HG02981 (cell line): Measurements from ENCODE around the gene PRRC2C.
"Not testable (repeated sequence)": the region's sequence is repeated elsewhere in the genome, so short reads cannot be mapped to it uniquely, and the experiment has no call there.

Experiments used
- ATAC-seq: cut with Tn5 transposase; IDR thresholded peaks from one replicate; pipeline ENCODE4 v1.9.1; 2021; ENCODE audit warnings: mild to moderate bottlenecking, moderate library complexity; ENCODE audit not compliant: unreplicated experiment

The PRRC2C gene

DNA sequence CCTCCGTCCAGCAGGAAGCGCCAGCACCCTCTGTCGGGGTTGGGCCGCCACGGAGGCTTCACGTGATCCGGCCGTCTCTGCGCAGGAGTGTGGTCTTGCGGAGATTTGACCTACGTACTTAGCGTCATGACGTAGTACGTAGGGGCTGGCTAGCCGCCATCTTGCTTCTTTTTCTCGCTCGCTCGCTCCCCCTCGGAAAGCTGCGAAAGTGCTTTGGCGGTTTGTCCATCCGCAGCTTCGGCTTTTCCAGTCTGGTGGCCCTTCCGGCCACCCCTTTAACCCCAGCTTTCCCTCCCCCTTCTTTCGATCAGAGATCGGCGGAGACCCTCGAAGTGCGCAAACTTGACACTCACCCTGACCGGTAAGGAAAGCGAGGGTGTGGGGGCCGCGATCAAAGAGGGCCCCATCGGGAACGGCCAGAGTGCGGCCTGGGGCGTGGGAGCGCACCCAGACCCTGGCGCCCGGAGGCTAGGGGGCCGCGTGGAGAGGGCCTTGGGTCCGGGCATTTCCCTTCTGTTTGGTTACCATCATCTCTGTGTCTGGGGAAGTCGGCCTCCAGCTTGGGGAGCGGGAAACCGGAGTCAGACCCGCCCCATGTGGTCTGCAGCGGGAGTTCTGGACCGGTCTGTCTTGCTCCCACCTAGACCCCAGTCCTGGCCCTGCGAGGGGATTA is at the start of gene PRRC2C:
Gene PRRC2C, plus strand, starts transcription at position 156 of the 673 bp plus-strand sequence. CDS start 26,559 bp downstream, outside the sequence.
- peak; percentile 96 for ATAC-seq

DNA sequence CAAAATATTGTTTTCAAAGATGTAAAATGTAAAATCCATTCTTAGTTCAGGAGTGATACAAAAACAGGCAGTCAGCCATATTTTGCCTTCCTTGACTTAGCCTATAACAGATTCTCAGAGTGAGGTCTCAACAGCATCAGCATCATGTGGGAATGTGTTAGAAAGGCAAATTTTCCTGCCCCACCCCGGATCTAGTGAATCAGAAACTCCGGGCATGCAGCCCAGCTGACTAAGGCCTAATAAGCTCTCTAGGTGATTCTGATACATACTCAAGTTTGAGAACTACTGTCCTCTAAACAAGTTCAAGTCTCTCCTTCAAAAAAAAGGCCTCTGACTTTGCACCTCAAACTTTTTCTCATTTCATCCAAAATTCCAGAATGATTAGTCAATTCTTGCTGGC is 46.9 kb upstream of the PRRC2C start:
- ATAC-seq, result no peak

DNA sequence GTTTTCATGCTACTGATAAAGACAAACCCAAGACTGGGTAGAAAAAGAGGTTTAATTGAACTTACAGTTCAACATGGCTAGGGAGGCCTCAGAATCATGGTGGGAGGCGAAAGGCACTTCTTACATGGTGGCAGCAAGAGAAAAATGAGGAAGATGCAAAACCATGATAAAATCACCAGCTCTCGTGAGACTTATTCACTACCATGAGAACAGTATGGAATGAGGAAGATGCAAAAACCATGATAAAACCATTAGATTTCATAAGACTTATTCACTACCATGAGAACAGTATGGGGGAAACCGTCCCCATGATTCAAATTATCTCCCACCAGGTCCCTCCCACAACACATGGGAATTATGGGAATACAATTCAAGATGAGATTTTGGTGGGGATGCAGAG is 45.1 kb upstream of the PRRC2C start:
- not testable (repeated sequence) for ATAC-seq

DNA sequence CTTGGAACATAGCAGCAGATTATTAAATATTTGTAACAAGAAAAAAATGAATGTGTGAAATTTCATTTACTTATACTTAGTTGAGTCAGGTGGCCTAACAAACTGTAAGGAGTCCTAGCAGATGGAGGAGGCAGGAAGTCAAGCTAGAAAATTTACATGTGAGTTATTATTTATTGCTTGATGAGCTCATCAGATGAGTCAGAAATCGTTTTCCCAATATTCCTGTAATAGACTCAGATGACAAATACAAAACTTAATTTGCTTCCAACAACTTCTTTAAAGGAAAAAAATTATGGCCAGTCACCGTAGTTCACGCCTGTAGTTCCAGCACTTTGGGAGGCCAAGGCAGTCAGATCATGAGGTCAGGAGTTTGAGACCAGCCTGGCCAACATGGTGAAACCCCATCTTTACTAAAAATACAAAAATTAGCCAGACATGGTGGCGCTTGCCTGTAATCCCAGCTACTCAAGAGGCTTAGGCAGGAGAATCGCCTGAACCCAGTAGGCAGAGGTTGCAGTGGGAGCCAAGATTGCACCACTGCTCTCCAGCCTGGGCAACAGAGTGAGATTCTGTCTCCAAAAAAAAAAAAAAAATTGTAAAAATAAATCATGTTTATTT is 43.9 kb upstream of the PRRC2C start:
- not testable (repeated sequence) for ATAC-seq

GRCh38 chr1:171446386-171446785 is 38.9 kb upstream of the PRRC2C start:
- no peak for ATAC-seq

DNA sequence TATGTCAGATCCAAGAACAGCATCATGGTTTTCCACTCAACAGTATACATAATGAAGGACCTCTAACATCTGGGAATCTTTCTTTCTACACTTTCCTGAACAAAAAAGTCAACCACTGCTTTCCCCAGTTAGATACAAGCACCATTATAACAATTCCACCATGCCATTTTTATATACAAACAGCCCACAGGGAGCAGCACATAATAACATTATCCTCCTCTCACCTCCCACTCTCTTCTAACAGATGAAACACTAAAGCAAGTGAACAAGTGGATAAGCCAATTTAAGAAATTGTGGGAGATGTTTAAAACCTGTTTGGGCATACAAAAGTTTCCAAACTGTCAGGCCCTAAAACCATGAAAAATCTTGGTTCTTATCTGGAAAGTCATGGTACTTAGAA is 29.4 kb upstream of the PRRC2C start:
- ATAC-seq, result no peak

DNA sequence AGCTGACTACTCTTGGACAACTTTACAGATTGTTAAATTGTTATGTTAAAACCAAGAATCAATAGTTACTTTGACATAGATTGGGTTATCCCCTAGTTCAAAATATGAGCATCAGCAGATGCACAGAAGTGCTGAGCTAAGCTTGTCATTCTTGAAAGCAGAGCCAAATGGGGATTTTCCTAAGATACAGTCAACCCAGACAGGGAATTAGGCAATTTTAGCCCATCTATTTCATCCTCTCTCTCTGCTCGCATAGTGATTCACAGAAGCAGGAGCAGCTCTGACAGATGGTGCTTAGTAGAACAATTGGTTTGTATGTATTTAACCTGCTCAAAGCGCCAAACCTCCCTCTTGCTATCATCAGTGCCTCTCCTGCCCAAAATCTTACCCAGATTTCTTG is 27.9 kb upstream of the PRRC2C start:
- ATAC-seq, result no peak

DNA sequence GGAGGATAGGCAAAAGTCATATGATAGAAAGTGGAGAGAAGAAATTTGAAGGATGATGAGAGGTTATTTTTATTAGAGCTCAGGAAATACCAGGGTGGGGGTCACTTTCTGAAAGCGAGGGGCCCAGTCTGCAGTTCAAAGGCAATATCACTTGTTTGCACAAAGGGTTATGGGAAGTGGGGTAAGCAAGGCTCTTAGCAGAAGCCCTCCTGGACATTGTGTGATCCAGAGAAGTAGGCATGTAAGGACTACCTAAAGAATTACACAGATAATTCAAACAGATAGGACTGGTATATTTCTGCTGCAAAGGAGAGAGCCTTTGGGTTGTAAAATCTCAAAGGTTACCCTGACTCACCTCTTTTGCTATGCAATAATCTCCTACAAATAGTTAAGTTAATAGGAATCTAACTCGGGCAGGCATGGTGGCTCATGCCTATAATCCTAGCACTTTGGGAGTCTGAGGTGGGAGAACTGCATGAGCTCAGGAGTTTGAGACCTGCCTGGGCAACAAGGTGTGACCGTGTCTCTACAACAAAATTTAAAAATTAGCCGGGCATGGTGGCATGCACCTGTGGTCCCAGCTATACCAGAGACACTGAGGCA is 25.2 kb upstream of the PRRC2C start:
- ATAC-seq, result no peak

GRCh38 chr1:171467626-171468025 is 17.7 kb upstream of the PRRC2C start:
- ATAC-seq, result no peak

DNA sequence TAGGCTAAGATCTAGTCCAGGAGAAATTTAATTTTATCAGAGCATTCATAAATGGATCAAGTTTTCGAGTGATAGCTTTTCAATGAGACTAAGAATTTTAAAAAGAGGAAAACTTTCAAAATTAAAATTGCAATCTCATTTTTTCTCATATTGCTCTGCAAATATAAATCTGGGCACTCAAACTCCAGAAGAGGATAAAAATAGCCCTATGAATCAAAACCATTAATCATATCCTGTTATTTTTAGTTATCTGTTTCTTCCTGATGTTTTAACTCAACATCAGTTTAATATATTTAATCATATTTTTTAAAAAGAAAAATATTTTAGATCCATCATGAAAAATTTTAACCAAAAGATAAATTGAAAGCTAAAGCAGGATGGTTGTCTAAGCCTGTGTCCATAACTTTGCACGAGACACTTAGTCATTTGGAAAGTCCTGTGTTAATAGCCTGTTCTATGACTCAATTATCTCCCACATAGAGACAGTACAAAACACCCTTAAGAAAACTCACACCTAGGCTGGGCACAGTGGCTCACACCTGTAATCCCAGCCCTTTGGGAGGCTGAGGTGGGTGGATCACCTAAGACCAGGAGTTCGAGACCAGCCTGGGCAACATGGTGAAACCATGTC is 17.1 kb upstream of the PRRC2C start:
- peak; percentile 56 for ATAC-seq

DNA sequence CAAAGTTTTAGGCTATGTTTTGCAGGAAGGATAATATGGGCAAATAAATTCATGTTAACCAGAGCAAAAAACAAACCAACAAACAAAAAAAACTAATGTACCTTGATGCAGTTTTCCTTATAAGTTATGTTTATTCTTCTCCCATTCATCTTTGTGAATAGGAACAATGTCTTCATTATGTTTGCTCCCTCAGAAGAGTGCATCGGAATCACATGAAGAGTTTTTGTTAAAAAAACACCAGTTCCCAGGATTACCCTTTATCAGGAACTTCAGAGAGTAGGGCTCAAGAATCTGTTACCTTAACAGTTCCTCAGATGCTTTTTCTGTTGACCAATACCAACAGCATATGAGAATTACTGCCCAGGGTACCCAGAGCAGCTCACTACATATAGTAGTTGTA is 14.6 kb upstream of the PRRC2C start:
- ATAC-seq, result no peak

GRCh38 chr1:171472183-171472647 is 13.1 kb upstream of the PRRC2C start:
- peak; percentile 62 for ATAC-seq

- ATAC-seq, result no peak
Measured at GRCh38 chr1:171476829-171477228, 8.5 kb upstream of the PRRC2C start.

DNA sequence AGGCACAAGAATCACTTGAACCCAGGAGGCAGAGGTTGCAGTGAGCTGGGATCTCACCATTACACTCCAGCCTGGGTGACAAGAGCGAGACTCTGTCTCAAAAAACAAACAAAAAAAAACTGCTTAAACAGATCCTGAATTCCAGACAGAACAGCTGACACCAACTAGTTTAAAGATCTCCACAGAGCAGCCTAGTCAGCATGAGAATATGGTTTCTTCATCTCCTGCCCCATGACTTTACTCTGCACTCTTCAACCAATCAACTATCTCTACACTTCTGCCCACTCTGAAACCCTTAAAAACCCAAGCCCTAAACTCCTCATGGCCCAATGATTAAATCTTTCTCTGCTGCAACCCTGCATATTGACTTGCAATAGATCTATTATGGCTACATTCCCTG is 7.5 kb upstream of the PRRC2C start:
- ATAC-seq, result no peak

DNA sequence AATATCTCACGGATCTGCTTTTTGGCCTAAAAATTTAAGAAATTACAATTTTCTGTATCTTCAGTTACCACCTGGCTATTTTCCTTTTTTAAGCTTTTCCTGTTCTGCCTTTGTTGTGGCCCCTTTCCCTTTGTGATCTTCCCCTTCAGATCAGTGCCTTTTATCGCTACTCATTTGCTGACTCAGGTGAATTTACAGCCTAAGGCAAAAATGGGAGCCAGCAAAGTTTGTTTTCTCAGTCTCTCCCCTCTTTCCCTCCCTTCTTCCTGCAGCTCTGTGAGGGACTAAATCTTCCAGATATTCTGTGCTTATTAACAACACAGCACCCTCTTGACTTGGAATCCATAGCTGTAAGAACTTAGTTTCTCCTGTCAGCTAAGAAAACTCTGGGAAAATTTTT is 5.3 kb upstream of the PRRC2C start:
- ATAC-seq, result no peak

- ATAC-seq, result peak; percentile 53
Measured at GRCh38 chr1:171484760-171485374, 463 bp upstream of the PRRC2C start.

DNA sequence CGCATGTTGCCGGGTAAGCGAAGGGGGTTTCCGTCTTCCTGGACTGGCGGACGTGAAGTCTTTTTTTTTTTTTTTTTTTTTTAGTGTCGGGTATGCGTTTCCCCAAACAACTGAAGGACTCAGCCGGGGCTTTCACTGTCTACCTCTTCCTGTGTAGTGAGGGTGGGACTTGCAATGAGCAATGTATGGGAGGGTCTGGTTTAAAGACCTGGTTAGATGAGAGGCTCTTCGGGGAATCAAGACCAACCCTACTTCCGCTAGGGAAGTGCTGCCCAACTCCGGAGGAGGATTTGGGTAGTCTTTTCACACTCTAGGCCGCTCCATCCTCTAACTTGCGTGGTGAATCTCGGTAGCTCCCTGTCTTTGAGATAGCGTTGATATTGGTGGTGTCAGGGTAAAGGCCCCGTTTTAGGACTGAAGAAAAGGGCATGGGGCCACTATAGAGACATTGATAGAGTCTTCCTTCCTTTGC is 754 bp downstream of the PRRC2C start:
- ATAC-seq, result peak; percentile 31

DNA sequence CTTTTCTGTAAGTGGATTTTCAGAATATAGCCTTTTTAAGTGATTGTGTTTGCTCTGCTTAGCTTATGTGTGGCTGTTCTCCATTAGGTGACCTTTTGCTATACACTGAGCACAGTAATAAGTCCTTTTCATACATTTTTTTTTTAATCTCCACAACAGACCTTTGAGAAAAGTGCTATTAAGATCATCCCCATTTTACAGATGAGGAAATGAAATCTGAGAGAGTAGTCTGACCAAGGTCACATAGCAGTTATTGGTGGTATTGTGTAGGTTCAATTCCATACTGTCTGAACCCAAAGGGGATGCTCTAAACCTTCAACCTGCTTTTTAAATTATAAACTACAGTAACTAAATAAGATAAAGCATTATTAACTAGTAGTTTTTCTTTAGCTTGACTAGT is 1.7 kb downstream of the PRRC2C start:
- no peak for ATAC-seq

- ATAC-seq, result no peak
Measured at GRCh38 chr1:171488190-171488929, 3.0 kb downstream of the PRRC2C start.

- no peak for ATAC-seq
Measured at GRCh38 chr1:171494076-171494475, 8.7 kb downstream of the PRRC2C start.
